CD4-positive, alpha-beta memory T cell (primary cell): Measurements from ENCODE around the gene LYRM4. TPM values are rescaled to one million over a fixed set of nuclear protein-coding genes. Genes with fewer than 3 reads are reported as not detected.

Experiments
- CTCF ChIA-PET: fragments of 350-600 bp; sonication (Branson Sonifier 250); formaldehyde crosslinking; loops from one replicate; lab custom pipeline; 2021; ENCODE audit warnings: inconsistent platforms; ENCODE audit not compliant: partially characterized antibody; lab: Charles Lee
- POLR2A ChIA-PET: fragments of 350-600 bp; sonication (Branson Sonifier 250); formaldehyde crosslinking; loops from one replicate; lab custom pipeline; 2021; ENCODE audit not compliant: partially characterized antibody; lab: Charles Lee
- DNase-seq, 5 donors: peaks; one replicate each; pipeline versions ENCODE4 v3.0.0 to v3.0.0-alpha.2; 2020 to 2022; ENCODE audit warnings: mixed read lengths in 1 of 5
- H3K27ac ChIP-seq: one replicate; pipeline ENCODE4 v1.7.0; 2013; ENCODE audit warnings: low read depth, low read length
- H3K27me3 ChIP-seq: 2 replicates; pipeline ENCODE4 v1.7.0; 2013; ENCODE audit warnings: mild to moderate bottlenecking, low read length, moderate library complexity; ENCODE audit not compliant: insufficient read depth
- H3K36me3 ChIP-seq: 2 replicates; pipeline ENCODE4 v1.7.0; 2013; ENCODE audit warnings: mild to moderate bottlenecking, low read length, moderate library complexity; ENCODE audit not compliant: insufficient read depth
- H3K4me1 ChIP-seq: 2 replicates; pipeline ENCODE4 v1.7.0; 2013; ENCODE audit warnings: mild to moderate bottlenecking, low read length, moderate library complexity; ENCODE audit not compliant: insufficient read depth
- H3K4me3 ChIP-seq, 2 donors: one replicate each; pipeline ENCODE4 v1.7.0; 2013; ENCODE audit warnings: low read length in 2 of 2, mild to moderate bottlenecking in 1 of 2
- H3K9me3 ChIP-seq, 2 donors: one replicate each; pipeline ENCODE4 v1.7.0; 2013; ENCODE audit warnings: low read length in 2 of 2, control low read depth in 1 of 2; ENCODE audit not compliant: control insufficient read depth in 1 of 2
- H3K27ac Mint-ChIP-seq, 7 donors: one replicate each; pipeline ENCODE4 v1.8.0; 2020 to 2021; ENCODE audit warnings: mixed read lengths in 7 of 7, mild to moderate bottlenecking in 6 of 7, inconsistent platforms in 3 of 7, moderate library complexity in 3 of 7
- H3K27me3 Mint-ChIP-seq, 2 donors: one replicate each; pipeline ENCODE4 v1.8.0; 2020 to 2021; ENCODE audit warnings: mixed read lengths in 2 of 2
- H3K36me3 Mint-ChIP-seq, 2 donors: one replicate each; pipeline ENCODE4 v1.8.0; 2020 to 2021; ENCODE audit warnings: mixed read lengths in 2 of 2, inconsistent platforms in 1 of 2, mild to moderate bottlenecking in 1 of 2
- H3K4me1 Mint-ChIP-seq, 4 donors: one replicate each; pipeline ENCODE4 v1.8.0; 2020 to 2021; ENCODE audit warnings: mixed read lengths in 4 of 4, mild to moderate bottlenecking in 1 of 4
- H3K4me3 Mint-ChIP-seq, 8 donors: one replicate each; pipeline ENCODE4 v1.8.0; 2020 to 2021; ENCODE audit warnings: mixed read lengths in 8 of 8, mild to moderate bottlenecking in 7 of 8, moderate library complexity in 6 of 8, inconsistent platforms in 3 of 8
- H3K9me3 Mint-ChIP-seq, 8 donors: one replicate each; pipeline ENCODE4 v1.8.0; 2020 to 2021; ENCODE audit warnings: mixed read lengths in 8 of 8, mild to moderate bottlenecking in 5 of 8, inconsistent platforms in 3 of 8, moderate library complexity in 1 of 8
- intact Hi-C: fragments of 100-400 bp; cut with micrococcal nuclease; formaldehyde crosslinking; loops from one replicate; pipeline ENCODE4 v1.15.1; 2023
- polyA plus RNA-seq, 2 donors: library from polyadenylated mRNA; unstranded; fragments of 300-500 nt; fragmentation: Illumina TruSeq; gene quantifications; one replicate each; pipeline ENCODE4 v1.2.3, GENCODE V29; 2021
- total RNA-seq, 2 experiments: library from RNA; stranded (reverse); gene quantifications; one replicate each; pipeline ENCODE4 v1.2.3, GENCODE V29; 2021

Gene LYRM4
- total and polyA plus RNA-seq, 4 experiments from 2014 or later, result 10.6 to 26.4 (median 15.2) TPM

GRCh38 chr6:5160206-5160605 is 100.5 kb downstream of the LYRM4 start:
- ChIA-PET POLR2A (no interaction called here), CTCF (interaction anchor here (0.7 kb wide), 1 partner anchor 17 kb away, joined by 3 read pairs; no protein-coding TSS in a partner anchor)
- no peak overlapping the region for H3K27ac Mint-ChIP-seq
- no peaks in the 10 kb centered on the region for H3K36me3 ChIP-seq
- intact Hi-C loops, result no loop called here
- H3K4me3 ChIP-seq, result no peak overlapping the region
- no peaks in the 10 kb centered on the region for H3K9me3 ChIP-seq
- H3K4me3 Mint-ChIP-seq, result no peak overlapping the region
- no peaks in the 10 kb centered on the region for H3K4me1 Mint-ChIP-seq
- no peak for DNase-seq
- H3K4me1 ChIP-seq, result no peaks in the 10 kb centered on the region
- no peaks in the 10 kb centered on the region for H3K27me3 ChIP-seq
- H3K36me3 Mint-ChIP-seq, result no peaks in the 10 kb centered on the region
- H3K27me3 Mint-ChIP-seq, result no peaks in the 10 kb centered on the region
- no peak overlapping the region for H3K27ac ChIP-seq
- no peaks in the 10 kb centered on the region for H3K9me3 Mint-ChIP-seq

GRCh38 chr6:5159162-5159561 is 101.6 kb downstream of the LYRM4 start:
- H3K27ac ChIP-seq, result no peak overlapping the region
- ChIA-PET POLR2A (no interaction called here), CTCF (no interaction called here)
- no peaks in the 10 kb centered on the region for H3K27me3 ChIP-seq
- intact Hi-C loops, result no loop called here
- Mint-ChIP-seq H3K4me1 (no peaks in the 10 kb centered on the region), H3K27me3 (no peaks in the 10 kb centered on the region), H3K4me3 (no peak overlapping the region), H3K27ac (no peak overlapping the region), H3K36me3 (no peaks in the 10 kb centered on the region), H3K9me3 (no peaks in the 10 kb centered on the region)
- no peaks in the 10 kb centered on the region for H3K9me3 ChIP-seq
- no peak for DNase-seq
- no peak overlapping the region for H3K4me3 ChIP-seq
- H3K4me1 ChIP-seq, result no peaks in the 10 kb centered on the region
- H3K36me3 ChIP-seq, result no peaks in the 10 kb centered on the region

- Mint-ChIP-seq H3K4me1 (no peaks in the 10 kb centered on the region), H3K9me3 (no peaks in the 10 kb centered on the region)
- CTCF ChIA-PET, result no interaction called here
Observed at GRCh38 chr6:5158180-5158579, 102.6 kb downstream of the LYRM4 start.

GRCh38 chr6:5157621-5158138 is 103.1 kb downstream of the LYRM4 start:
- Mint-ChIP-seq H3K27ac (no peak overlapping the region), H3K36me3 (no peaks in the 10 kb centered on the region), H3K4me3 (no peak overlapping the region), H3K4me1 (no peaks in the 10 kb centered on the region), H3K27me3 (no peaks in the 10 kb centered on the region), H3K9me3 (no peaks in the 10 kb centered on the region)
- CTCF ChIA-PET, result no interaction called here
- Histone ChIP-seq H3K9me3 (no peaks in the 10 kb centered on the region), H3K4me1 (no peaks in the 10 kb centered on the region), H3K36me3 (no peaks in the 10 kb centered on the region), H3K27me3 (no peaks in the 10 kb centered on the region), H3K27ac (no peak overlapping the region), H3K4me3 (no peak overlapping the region)
- POLR2A ChIA-PET, result no interaction called here
- intact Hi-C loops, result no loop called here
- DNase-seq, result no peak

More at GRCh38 chr6:5158180-5158579, 102.6 kb downstream of the LYRM4 start:
- intact Hi-C loops, result no loop called here
- H3K4me3 ChIP-seq, result no peak overlapping the region
- no peaks in the 10 kb centered on the region for H3K36me3 Mint-ChIP-seq
- H3K36me3 ChIP-seq, result no peaks in the 10 kb centered on the region
- no peak overlapping the region for H3K27ac Mint-ChIP-seq
- H3K27me3 Mint-ChIP-seq, result no peaks in the 10 kb centered on the region
- no peaks in the 10 kb centered on the region for H3K4me1 ChIP-seq
- DNase-seq, result no peak
- no peak overlapping the region for H3K27ac ChIP-seq
- no peak overlapping the region for H3K4me3 Mint-ChIP-seq
- no peaks in the 10 kb centered on the region for H3K27me3 ChIP-seq
- POLR2A ChIA-PET, result no interaction called here
- no peaks in the 10 kb centered on the region for H3K9me3 ChIP-seq

GRCh38 chr6:5156627-5157026 is 104.1 kb downstream of the LYRM4 start:
- H3K36me3 Mint-ChIP-seq, result no peaks in the 10 kb centered on the region
- H3K9me3 Mint-ChIP-seq, result no peaks in the 10 kb centered on the region
- POLR2A ChIA-PET, result no interaction called here
- no peak overlapping the region for H3K4me3 ChIP-seq
- no peaks in the 10 kb centered on the region for H3K27me3 ChIP-seq
- no peak for DNase-seq
- no peak overlapping the region for H3K27ac ChIP-seq
- no peaks in the 10 kb centered on the region for H3K4me1 ChIP-seq
- no peak overlapping the region for H3K27ac Mint-ChIP-seq
- H3K4me3 Mint-ChIP-seq, result no peak overlapping the region
- H3K27me3 Mint-ChIP-seq, result no peaks in the 10 kb centered on the region
- no peaks in the 10 kb centered on the region for H3K4me1 Mint-ChIP-seq
- CTCF ChIA-PET, result interaction anchor here (0.7 to 1.4 kb wide), 2 partner anchors 13 to 146 kb away, joined by 3 to 4 read pairs; no protein-coding TSS in a partner anchor
- intact Hi-C loops, result no loop called here
- H3K9me3 ChIP-seq, result no peaks in the 10 kb centered on the region
- no peaks in the 10 kb centered on the region for H3K36me3 ChIP-seq

GRCh38 chr6:5155906-5156305 is 104.8 kb downstream of the LYRM4 start:
- DNase-seq, result no peak
- Histone ChIP-seq H3K4me1 (no peaks in the 10 kb centered on the region), H3K9me3 (no peaks in the 10 kb centered on the region), H3K27me3 (no peaks in the 10 kb centered on the region), H3K27ac (no peak overlapping the region), H3K36me3 (no peaks in the 10 kb centered on the region), H3K4me3 (no peak overlapping the region)
- Mint-ChIP-seq H3K4me3 (no peak overlapping the region), H3K9me3 (no peaks in the 10 kb centered on the region), H3K36me3 (no peaks in the 10 kb centered on the region), H3K27ac (no peak overlapping the region), H3K4me1 (peaks cover 0 to 1% (median 0%) of the 10 kb centered on the region in 4 donors), H3K27me3 (no peaks in the 10 kb centered on the region)
- intact Hi-C loops, result no loop called here
- ChIA-PET CTCF (interaction anchor here (0.7 to 1.4 kb wide), 2 partner anchors 12 to 147 kb away, joined by 3 to 4 read pairs; no protein-coding TSS in a partner anchor), POLR2A (no interaction called here)

GRCh38 chr6:5153186-5153585 is 107.6 kb downstream of the LYRM4 start:
- DNase-seq, result no peak
- Histone ChIP-seq H3K27ac (no peak overlapping the region), H3K27me3 (no peaks in the 10 kb centered on the region), H3K4me1 (no peaks in the 10 kb centered on the region), H3K4me3 (no peak overlapping the region), H3K9me3 (no peaks in the 10 kb centered on the region), H3K36me3 (no peaks in the 10 kb centered on the region)
- POLR2A ChIA-PET, result no interaction called here
- H3K4me1 Mint-ChIP-seq, result peaks cover 0 to 1% (median 0%) of the 10 kb centered on the region in 4 donors
- peak overlapping the region in 1 of 7 donors; percentile 25 for H3K27ac Mint-ChIP-seq
- CTCF ChIA-PET, result no interaction called here
- intact Hi-C loops, result no loop called here
- H3K27me3 Mint-ChIP-seq, result no peaks in the 10 kb centered on the region
- H3K9me3 Mint-ChIP-seq, result no peaks in the 10 kb centered on the region
- H3K36me3 Mint-ChIP-seq, result no peaks in the 10 kb centered on the region
- H3K4me3 Mint-ChIP-seq, result no peak overlapping the region
